SK-N-SH treated with all-trans-retinoic acid at 6 μM for 48 hours (cell line): ENCODE data around the gene PSMC1.

Experiments used
- ATAC-seq: fragments of 200-7000 bp; cut with Tn5 transposase; 3 replicates; pipeline ENCODE4 v1.9.1; 2020; ENCODE audit warnings: mild to moderate bottlenecking, moderate library complexity
- ARNTL ChIP-seq: fragments of 450-650 bp; formaldehyde crosslinking; IDR thresholded peaks from 2 replicates; pipeline ENCODE4 v1.5.0; 2020; ENCODE audit warnings: low read depth, mild to moderate bottlenecking, moderate library complexity, borderline replicate concordance
- BACH2 ChIP-seq: fragments of 250-450 bp; sonication (Bioruptor Pico); IDR thresholded peaks from 2 replicates; pipeline ENCODE4 v1.9.0; 2021; ENCODE audit warnings: mild to moderate bottlenecking, borderline replicate concordance
- CREB5 ChIP-seq: fragments of 250-450 bp; sonication (Bioruptor Pico); IDR thresholded peaks from 2 replicates; pipeline ENCODE4 v1.5.1; 2020; ENCODE audit warnings: low read depth, mild to moderate bottlenecking, moderate library complexity
- CSRNP3 ChIP-seq: fragments of 250-450 bp; sonication (Bioruptor Pico); IDR thresholded peaks from 2 replicates; pipeline ENCODE4 v1.5.1; 2021; ENCODE audit warnings: mild to moderate bottlenecking, moderate library complexity
- ESRRG ChIP-seq: fragments of 250-450 bp; sonication (Bioruptor Pico); IDR thresholded peaks from 2 replicates; pipeline ENCODE4 v1.6.1; 2021; ENCODE audit warnings: mild to moderate bottlenecking
- GLIS3 ChIP-seq: fragments of 250-450 bp; sonication (Bioruptor Pico); IDR thresholded peaks from 2 replicates; pipeline ENCODE4 v1.5.0; 2020; ENCODE audit warnings: mild to moderate bottlenecking, moderate library complexity
- OSR1 ChIP-seq: fragments of 250-450 bp; sonication (Bioruptor Pico); IDR thresholded peaks from 2 replicates; pipeline ENCODE4 v1.8.0; 2022; ENCODE audit warnings: moderate library complexity, mild to moderate bottlenecking, inconsistent platforms
- PPARA ChIP-seq: fragments of 250-450 bp; sonication (Bioruptor Pico); IDR thresholded peaks from 2 replicates; pipeline ENCODE4 v1.5.0; 2020; ENCODE audit warnings: mild to moderate bottlenecking, borderline replicate concordance
- RARB ChIP-seq: fragments of 250-450 bp; sonication (Bioruptor Pico); IDR thresholded peaks from 2 replicates; pipeline ENCODE4 v1.8.0; 2021; ENCODE audit warnings: mild to moderate bottlenecking, moderate library complexity
- SNAI2 ChIP-seq: fragments of 250-450 bp; sonication (Bioruptor Pico); IDR thresholded peaks from 2 replicates; pipeline ENCODE4 v1.5.0; 2020; ENCODE audit warnings: mild to moderate bottlenecking, moderate library complexity
- TCF4 ChIP-seq: fragments of 250-450 bp; sonication (Bioruptor Pico); IDR thresholded peaks from 2 replicates; pipeline ENCODE4 v1.8.0; 2021; ENCODE audit warnings: mild to moderate bottlenecking, moderate library complexity, borderline replicate concordance
- TOX ChIP-seq: fragments of 250-450 bp; sonication (Bioruptor Pico); IDR thresholded peaks from 2 replicates; pipeline ENCODE4 v1.8.0; 2021; ENCODE audit warnings: mild to moderate bottlenecking, moderate library complexity, borderline replicate concordance
- ZC3H10 ChIP-seq: fragments of 250-450 bp; sonication (Bioruptor Pico); IDR thresholded peaks from 2 replicates; pipeline ENCODE4 v1.5.1; 2021; ENCODE audit warnings: mild to moderate bottlenecking, moderate library complexity
- ZFP3 ChIP-seq: fragments of 250-450 bp; sonication (Bioruptor Pico); IDR thresholded peaks from 2 replicates; pipeline ENCODE4 v1.5.0; 2020; ENCODE audit warnings: mild to moderate bottlenecking, moderate library complexity
- ZFP30 ChIP-seq: fragments of 450-650 bp; formaldehyde crosslinking; IDR thresholded peaks from 2 replicates; pipeline ENCODE4 v1.5.0; 2022; ENCODE audit warnings: mild to moderate bottlenecking, moderate library complexity
- ZNF565 ChIP-seq: fragments of 450-650 bp; formaldehyde crosslinking; conservative IDR thresholded peaks from 2 replicates; pipeline ENCODE4 v1.5.0; 2020; ENCODE audit warnings: low read depth, mild to moderate bottlenecking, moderate library complexity
- ZNF70 ChIP-seq: fragments of 450-650 bp; formaldehyde crosslinking; IDR thresholded peaks from 2 replicates; pipeline ENCODE4 v1.5.0; 2020; ENCODE audit warnings: mild to moderate bottlenecking, moderate library complexity
- ZNF8 ChIP-seq: fragments of 450-650 bp; formaldehyde crosslinking; IDR thresholded peaks from 2 replicates; pipeline ENCODE4 v1.5.0; 2020; ENCODE audit warnings: mild to moderate bottlenecking, moderate library complexity
- TF ChIP-seq, protein P1 (sequence below): fragments of 250-450 bp; sonication (Bioruptor Pico); IDR thresholded peaks from 2 replicates; pipeline ENCODE4 v1.8.0; 2020; ENCODE audit warnings: mild to moderate bottlenecking, moderate library complexity, borderline replicate concordance
- TF ChIP-seq, protein P2 (sequence below): fragments of 250-450 bp; sonication (Bioruptor Pico); IDR thresholded peaks from 2 replicates; pipeline ENCODE4 v1.8.0; 2021; ENCODE audit warnings: low read depth, mild to moderate bottlenecking, moderate library complexity, borderline replicate concordance

PSMC1 gene

DNA sequence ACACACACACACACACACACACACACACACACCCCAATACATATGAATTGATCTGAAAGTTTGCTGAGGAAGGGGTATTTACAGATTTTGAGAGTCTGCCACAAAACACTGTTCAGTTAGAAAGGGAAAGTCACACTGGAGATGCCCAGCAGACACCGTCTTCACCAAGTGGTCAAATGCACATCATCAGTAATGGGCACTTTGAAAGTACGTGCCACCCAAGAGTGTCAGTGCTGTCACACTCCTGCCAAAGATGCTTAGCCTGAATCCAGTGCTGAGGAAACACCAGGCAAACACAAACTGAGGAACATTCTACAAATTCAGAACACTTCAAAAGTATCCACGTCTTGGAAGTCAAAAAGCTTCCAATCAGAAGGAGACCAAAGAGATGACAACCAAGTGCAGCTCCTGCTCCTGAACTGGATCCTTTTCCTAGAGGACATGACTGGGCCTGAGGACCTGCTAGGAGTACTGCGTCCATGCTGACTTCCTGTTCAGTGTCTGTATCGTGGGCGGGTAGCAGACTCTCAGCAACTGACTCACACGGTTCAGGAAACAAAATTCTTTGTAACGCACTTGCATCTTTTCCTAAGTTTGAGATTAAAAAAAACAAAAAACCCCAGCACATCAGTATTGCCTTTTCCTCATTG is 18.6 kb downstream of the PSMC1 start:
- TF ChIP-seq ZNF70 (CRISPR knock-in tag) (no peak), ZNF565 (CRISPR knock-in tag) (no peak), GLIS3 (CRISPR knock-in tag) (no peak)
- TF ChIP-seq, all 23 proteins: peak for 0
- ATAC-seq: peak; percentile 67

GRCh38 chr14:90275458-90275814 is 19.1 kb downstream of the PSMC1 start:
- peak; percentile 4; the same call in 2 of the 3 replicates for ATAC-seq
- TF ChIP-seq GLIS3 (CRISPR knock-in tag) (no peak), ZNF8 (CRISPR knock-in tag) (no peak), TCF4 (CRISPR knock-in tag) (no peak), CREB5 (no peak), ESRRG (CRISPR knock-in tag) (no peak), ZC3H10 (no peak), TOX (CRISPR knock-in tag) (no peak)

GRCh38 chr14:90275820-90276219 is 19.5 kb downstream of the PSMC1 start:
- TF ChIP-seq ARNTL (CRISPR knock-in tag): no peak
- peak; percentile 9 for ATAC-seq

- ATAC-seq: no peak
- TF ChIP-seq PPARA (CRISPR knock-in tag) (no peak), ZC3H10 (no peak), CREB5 (no peak), ZFP3 (CRISPR knock-in tag) (no peak), BACH2 (no peak), RARB (CRISPR knock-in tag) (no peak), ZFP30 (CRISPR knock-in tag) (no peak), ZNF565 (CRISPR knock-in tag) (no peak), SNAI2 (CRISPR knock-in tag) (no peak)
- TF ChIP-seq, protein P1, sequence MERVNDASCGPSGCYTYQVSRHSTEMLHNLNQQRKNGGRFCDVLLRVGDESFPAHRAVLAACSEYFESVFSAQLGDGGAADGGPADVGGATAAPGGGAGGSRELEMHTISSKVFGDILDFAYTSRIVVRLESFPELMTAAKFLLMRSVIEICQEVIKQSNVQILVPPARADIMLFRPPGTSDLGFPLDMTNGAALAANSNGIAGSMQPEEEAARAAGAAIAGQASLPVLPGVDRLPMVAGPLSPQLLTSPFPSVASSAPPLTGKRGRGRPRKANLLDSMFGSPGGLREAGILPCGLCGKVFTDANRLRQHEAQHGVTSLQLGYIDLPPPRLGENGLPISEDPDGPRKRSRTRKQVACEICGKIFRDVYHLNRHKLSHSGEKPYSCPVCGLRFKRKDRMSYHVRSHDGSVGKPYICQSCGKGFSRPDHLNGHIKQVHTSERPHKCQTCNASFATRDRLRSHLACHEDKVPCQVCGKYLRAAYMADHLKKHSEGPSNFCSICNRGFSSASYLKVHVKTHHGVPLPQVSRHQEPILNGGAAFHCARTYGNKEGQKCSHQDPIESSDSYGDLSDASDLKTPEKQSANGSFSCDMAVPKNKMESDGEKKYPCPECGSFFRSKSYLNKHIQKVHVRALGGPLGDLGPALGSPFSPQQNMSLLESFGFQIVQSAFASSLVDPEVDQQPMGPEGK (CRISPR knock-in tag): no peak
Observed at GRCh38 chr14:90276646-90277367, 20.5 kb downstream of the PSMC1 start.

GRCh38 chr14:90277581-90278198 is 21.3 kb downstream of the PSMC1 start:
- ATAC-seq: no peak
- TF ChIP-seq PPARA (CRISPR knock-in tag): no peak
- no peak for TF ChIP-seq CSRNP3 (CRISPR knock-in tag)
- TF ChIP-seq, protein P2, sequence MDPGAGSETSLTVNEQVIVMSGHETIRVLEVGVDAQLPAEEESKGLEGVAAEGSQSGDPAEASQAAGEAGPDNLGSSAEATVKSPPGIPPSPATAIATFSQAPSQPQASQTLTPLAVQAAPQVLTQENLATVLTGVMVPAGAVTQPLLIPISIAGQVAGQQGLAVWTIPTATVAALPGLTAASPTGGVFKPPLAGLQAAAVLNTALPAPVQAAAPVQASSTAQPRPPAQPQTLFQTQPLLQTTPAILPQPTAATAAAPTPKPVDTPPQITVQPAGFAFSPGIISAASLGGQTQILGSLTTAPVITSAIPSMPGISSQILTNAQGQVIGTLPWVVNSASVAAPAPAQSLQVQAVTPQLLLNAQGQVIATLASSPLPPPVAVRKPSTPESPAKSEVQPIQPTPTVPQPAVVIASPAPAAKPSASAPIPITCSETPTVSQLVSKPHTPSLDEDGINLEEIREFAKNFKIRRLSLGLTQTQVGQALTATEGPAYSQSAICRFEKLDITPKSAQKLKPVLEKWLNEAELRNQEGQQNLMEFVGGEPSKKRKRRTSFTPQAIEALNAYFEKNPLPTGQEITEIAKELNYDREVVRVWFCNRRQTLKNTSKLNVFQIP (CRISPR knock-in tag): no peak
- no peak for TF ChIP-seq ZFP30 (CRISPR knock-in tag)
- no peak for TF ChIP-seq BACH2
- no peak for TF ChIP-seq ESRRG (CRISPR knock-in tag)
- no peak for TF ChIP-seq ZNF8 (CRISPR knock-in tag)
- TF ChIP-seq RARB (CRISPR knock-in tag): no peak
- no peak for TF ChIP-seq OSR1 (CRISPR knock-in tag)
- no peak for TF ChIP-seq TCF4 (CRISPR knock-in tag)
- TF ChIP-seq TOX (CRISPR knock-in tag): no peak
- TF ChIP-seq ZNF565 (CRISPR knock-in tag): no peak
- TF ChIP-seq GLIS3 (CRISPR knock-in tag): no peak
- TF ChIP-seq, protein P1 (CRISPR knock-in tag): no peak
